ENCODE results near the gene GLRA3. TPM values are rescaled to one million over a fixed set of nuclear protein-coding genes. Genes with fewer than 3 reads are reported as not detected.

Gene GLRA3
- total RNA-seq, 1 donor, result not detected

- no peaks in the 10 kb centered on the region for H4K20me1 ChIP-seq (ENCODE audit: insufficient read depth, low read length)
- peak; percentile 6 for DNase-seq (ENCODE audit: insufficient read length, low spot score, missing footprints)
- H3K9me3 ChIP-seq (ENCODE audit: low read depth, low read length), result no peaks in the 10 kb centered on the region
- H3K4me1 ChIP-seq (ENCODE audit: insufficient read depth, low read length), result no peaks in the 10 kb centered on the region
- no peaks in the 10 kb centered on the region for H3K27me3 ChIP-seq (ENCODE audit: insufficient read depth, low read length)
- no peak overlapping the region for H2AFZ ChIP-seq (ENCODE audit: low read length)
- H3K27ac ChIP-seq (ENCODE audit: low read depth, low read length), result no peak overlapping the region
- no peaks in the 10 kb centered on the region for H3K36me3 ChIP-seq (ENCODE audit: insufficient read depth, low read length)
- no peaks in the 10 kb centered on the region for H3K79me2 ChIP-seq (ENCODE audit: insufficient read depth, low read length)
- no peak overlapping the region for H3K4me2 ChIP-seq (ENCODE audit: insufficient read depth, low read length)
- no peak overlapping the region for H3K4me3 ChIP-seq (ENCODE audit: insufficient read depth, low read length)
- TF ChIP-seq, protein P1, sequence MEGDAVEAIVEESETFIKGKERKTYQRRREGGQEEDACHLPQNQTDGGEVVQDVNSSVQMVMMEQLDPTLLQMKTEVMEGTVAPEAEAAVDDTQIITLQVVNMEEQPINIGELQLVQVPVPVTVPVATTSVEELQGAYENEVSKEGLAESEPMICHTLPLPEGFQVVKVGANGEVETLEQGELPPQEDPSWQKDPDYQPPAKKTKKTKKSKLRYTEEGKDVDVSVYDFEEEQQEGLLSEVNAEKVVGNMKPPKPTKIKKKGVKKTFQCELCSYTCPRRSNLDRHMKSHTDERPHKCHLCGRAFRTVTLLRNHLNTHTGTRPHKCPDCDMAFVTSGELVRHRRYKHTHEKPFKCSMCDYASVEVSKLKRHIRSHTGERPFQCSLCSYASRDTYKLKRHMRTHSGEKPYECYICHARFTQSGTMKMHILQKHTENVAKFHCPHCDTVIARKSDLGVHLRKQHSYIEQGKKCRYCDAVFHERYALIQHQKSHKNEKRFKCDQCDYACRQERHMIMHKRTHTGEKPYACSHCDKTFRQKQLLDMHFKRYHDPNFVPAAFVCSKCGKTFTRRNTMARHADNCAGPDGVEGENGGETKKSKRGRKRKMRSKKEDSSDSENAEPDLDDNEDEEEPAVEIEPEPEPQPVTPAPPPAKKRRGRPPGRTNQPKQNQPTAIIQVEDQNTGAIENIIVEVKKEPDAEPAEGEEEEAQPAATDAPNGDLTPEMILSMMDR (IDR thresholded peaks at IDR 0.05; ENCODE audit: extremely low read depth, low read depth, low read length), result no peak
Observed at GRCh38 chr4:174707051-174707676, 121.9 kb downstream of the GLRA3 start.

- Histone ChIP-seq H4K20me1 (ENCODE audit: insufficient read depth, low read length) (no peaks in the 10 kb centered on the region), H3K4me3 (ENCODE audit: insufficient read depth, low read length) (no peak overlapping the region), H2AFZ (ENCODE audit: low read length) (no peak overlapping the region), H3K9me3 (ENCODE audit: low read depth, low read length) (no peaks in the 10 kb centered on the region), H3K27ac (ENCODE audit: low read depth, low read length) (no peak overlapping the region), H3K27me3 (ENCODE audit: insufficient read depth, low read length) (no peaks in the 10 kb centered on the region), H3K79me2 (ENCODE audit: insufficient read depth, low read length) (no peaks in the 10 kb centered on the region), H3K4me1 (ENCODE audit: insufficient read depth, low read length) (no peaks in the 10 kb centered on the region), H3K36me3 (ENCODE audit: insufficient read depth, low read length) (no peaks in the 10 kb centered on the region), H3K4me2 (ENCODE audit: insufficient read depth, low read length) (no peak overlapping the region)
- TF ChIP-seq, protein P1 (IDR thresholded peaks at IDR 0.05; ENCODE audit: extremely low read depth, low read depth, low read length), result no peak
- no peak for DNase-seq (ENCODE audit: insufficient read length, low spot score, missing footprints)
Observed at GRCh38 chr4:174702979-174703478, 126.0 kb downstream of the GLRA3 start.

GRCh38 chr4:174699654-174700053, 129.4 kb downstream of the GLRA3 start:
- no peaks in the 10 kb centered on the region for H4K20me1 ChIP-seq (ENCODE audit: insufficient read depth, low read length)
- H3K4me3 ChIP-seq (ENCODE audit: insufficient read depth, low read length), result no peak overlapping the region
- TF ChIP-seq, protein P1 (IDR thresholded peaks at IDR 0.05; ENCODE audit: extremely low read depth, low read depth, low read length), result no peak
- H3K4me1 ChIP-seq (ENCODE audit: insufficient read depth, low read length), result no peaks in the 10 kb centered on the region
- H3K36me3 ChIP-seq (ENCODE audit: insufficient read depth, low read length), result no peaks in the 10 kb centered on the region
- no peaks in the 10 kb centered on the region for H3K9me3 ChIP-seq (ENCODE audit: low read depth, low read length)
- H2AFZ ChIP-seq (ENCODE audit: low read length), result no peak overlapping the region
- H3K4me2 ChIP-seq (ENCODE audit: insufficient read depth, low read length), result no peak overlapping the region
- no peaks in the 10 kb centered on the region for H3K79me2 ChIP-seq (ENCODE audit: insufficient read depth, low read length)
- no peak for DNase-seq (ENCODE audit: insufficient read length, low spot score, missing footprints)
- no peak overlapping the region for H3K27ac ChIP-seq (ENCODE audit: low read depth, low read length)
- H3K27me3 ChIP-seq (ENCODE audit: insufficient read depth, low read length), result no peaks in the 10 kb centered on the region

- H2AFZ ChIP-seq (ENCODE audit: low read length), result no peak overlapping the region
- no peaks in the 10 kb centered on the region for H3K9me3 ChIP-seq (ENCODE audit: low read depth, low read length)
- no peaks in the 10 kb centered on the region for H4K20me1 ChIP-seq (ENCODE audit: insufficient read depth, low read length)
- no peaks in the 10 kb centered on the region for H3K79me2 ChIP-seq (ENCODE audit: insufficient read depth, low read length)
- TF ChIP-seq, protein P1 (IDR thresholded peaks at IDR 0.05; ENCODE audit: extremely low read depth, low read depth, low read length), result no peak
- H3K4me3 ChIP-seq (ENCODE audit: insufficient read depth, low read length), result no peak overlapping the region
- no peak for DNase-seq (ENCODE audit: insufficient read length, low spot score, missing footprints)
- H3K4me1 ChIP-seq (ENCODE audit: insufficient read depth, low read length), result no peaks in the 10 kb centered on the region
- H3K4me2 ChIP-seq (ENCODE audit: insufficient read depth, low read length), result no peak overlapping the region
- no peak overlapping the region for H3K27ac ChIP-seq (ENCODE audit: low read depth, low read length)
- no peaks in the 10 kb centered on the region for H3K27me3 ChIP-seq (ENCODE audit: insufficient read depth, low read length)
- no peaks in the 10 kb centered on the region for H3K36me3 ChIP-seq (ENCODE audit: insufficient read depth, low read length)
Observed at GRCh38 chr4:174697896-174698295, 131.2 kb downstream of the GLRA3 start.
